CD4-positive, alpha-beta T cell treated with Interleukin-17A for 1 hour (primary cell): ENCODE measurements around the gene MYO16.
"Not testable (repeated sequence)": the region's sequence is repeated elsewhere in the genome, so short reads cannot be mapped to it uniquely, and the experiment has no call there.

ENCODE experiments used
- DNase-seq: peaks from one replicate; pipeline ENCODE4 v3.0.0-alpha.2; 2020

The MYO16 gene

GRCh38 chr13:108903613-108904012 lies 274.2 kb downstream of the MYO16 start:
- no peak for DNase-seq

DNA sequence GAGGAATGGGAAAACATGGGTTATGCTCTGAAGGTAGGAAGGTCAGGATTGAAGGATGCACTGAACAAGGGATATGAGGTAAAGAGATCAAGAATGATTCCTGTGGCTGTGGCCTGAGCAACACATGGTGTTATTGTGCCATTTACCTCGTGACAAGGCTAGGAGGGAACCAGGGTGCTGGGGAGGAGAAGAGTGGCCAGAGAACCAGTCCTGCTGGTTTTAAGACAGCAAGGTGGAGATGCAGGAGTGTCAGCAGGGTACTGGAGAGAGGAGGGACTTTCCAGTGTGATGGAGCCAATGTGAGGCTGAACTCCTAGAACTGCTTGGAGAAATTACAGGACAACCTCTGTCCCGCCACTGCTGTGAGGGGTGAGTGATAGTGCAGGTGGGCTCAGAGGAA lies 282.4 kb downstream of the MYO16 start:
- no peak for DNase-seq

DNA sequence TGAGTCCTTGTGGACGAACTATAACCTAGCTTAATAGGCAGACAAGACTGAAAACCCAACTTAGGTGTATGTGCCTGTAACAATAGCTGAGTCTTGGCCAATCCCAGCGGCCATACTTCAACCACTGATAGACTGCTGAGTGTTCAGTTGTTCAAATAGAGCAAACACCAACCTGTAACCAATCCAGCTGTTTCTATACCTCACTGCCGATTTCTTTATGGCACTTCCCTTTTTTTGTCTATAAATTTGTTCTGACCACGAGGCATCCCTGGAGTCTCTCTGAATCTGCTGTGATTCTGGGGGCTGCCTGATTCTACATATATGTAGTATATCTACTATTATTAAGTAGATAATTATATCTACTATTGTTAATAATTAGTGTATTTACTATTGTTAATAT lies 284.3 kb downstream of the MYO16 start:
- DNase-seq, result not testable (repeated sequence)

GRCh38 chr13:108915095-108915633 lies 285.8 kb downstream of the MYO16 start:
- DNase-seq, result no peak

DNA sequence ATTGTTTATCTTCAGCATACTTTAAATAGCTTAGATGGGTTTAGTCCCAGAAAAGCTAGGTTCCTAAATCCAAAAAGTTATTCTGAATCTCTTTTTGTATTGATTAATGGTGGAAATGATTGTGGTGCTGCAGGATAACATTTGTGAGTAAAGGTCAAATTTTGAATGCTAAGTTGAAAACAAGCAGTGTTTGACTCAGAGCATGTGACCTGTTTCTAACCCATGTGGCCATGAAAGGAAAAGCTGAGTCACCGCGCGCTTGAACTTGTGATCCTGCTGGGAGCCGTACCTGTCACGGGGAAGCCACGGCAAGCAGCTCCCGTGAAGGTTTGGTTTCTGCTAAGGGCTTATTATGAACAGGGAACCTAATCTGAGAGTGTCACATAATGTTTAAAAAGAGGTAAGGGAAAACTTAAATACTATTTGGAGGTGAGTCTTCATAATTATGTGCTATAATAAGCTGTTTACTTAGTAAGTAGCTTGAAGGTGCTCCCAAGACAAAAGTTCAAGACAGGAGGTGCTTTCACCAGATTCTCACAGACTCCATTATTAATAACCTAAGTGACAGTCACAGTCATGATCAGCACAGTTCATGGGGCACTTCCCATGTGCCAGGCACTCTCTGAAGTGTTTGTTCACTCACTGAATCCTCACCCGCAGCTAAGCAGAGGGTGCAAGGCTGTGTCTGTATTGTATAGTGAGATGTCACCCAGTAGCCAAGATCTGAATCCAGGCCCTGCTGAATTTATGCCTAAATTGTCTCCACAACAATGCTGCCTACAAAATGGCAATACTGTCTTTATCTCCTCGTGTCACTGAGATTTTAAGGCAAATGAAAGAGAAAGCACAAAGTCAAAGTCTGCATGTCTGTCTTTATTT lies 286.5 kb downstream of the MYO16 start:
- peak; percentile 37 for DNase-seq

DNA sequence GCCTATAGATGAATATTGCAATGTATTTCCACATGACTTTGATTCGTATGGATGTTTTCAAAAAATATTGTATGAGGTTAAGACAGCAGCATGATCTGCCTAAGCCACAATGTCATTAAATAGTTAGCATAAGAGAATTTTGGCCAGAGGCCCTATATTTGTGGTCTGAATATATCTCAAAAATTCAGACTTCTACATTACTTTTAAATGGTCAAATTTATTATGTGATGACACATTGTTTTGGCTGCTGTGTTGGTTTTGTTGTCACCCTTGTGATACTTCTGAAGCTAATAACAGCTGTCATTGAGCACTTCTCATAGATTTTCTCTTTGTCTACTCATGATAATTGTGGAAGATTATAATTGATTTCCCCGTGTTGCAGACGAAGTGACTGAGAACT lies 288.2 kb downstream of the MYO16 start:
- DNase-seq, result no peak

GRCh38 chr13:108919036-108919907 lies 289.9 kb downstream of the MYO16 start:
- no peak for DNase-seq

DNA sequence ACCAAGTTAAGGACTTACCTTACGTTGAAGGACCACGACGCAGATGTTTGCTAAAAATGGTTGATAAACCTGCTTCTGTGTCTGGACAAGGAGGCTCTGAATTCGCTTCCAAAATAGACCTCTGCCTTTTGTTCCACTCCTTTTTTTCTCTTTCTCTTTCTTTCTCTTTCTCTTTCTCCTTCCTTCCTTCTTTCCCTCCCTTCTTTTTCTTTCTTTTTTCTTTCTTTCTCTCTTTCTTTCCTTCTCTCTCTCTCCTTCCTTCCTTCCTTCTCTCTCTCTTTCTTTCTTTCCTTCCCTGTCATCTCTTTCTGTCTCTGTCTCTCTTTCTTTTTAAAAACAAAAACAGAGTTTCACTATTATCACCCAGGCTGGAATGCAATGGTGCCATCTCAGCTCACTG lies 290.7 kb downstream of the MYO16 start:
- DNase-seq, result no peak

GRCh38 chr13:108921238-108921637 lies 291.8 kb downstream of the MYO16 start:
- DNase-seq, result no peak

DNA sequence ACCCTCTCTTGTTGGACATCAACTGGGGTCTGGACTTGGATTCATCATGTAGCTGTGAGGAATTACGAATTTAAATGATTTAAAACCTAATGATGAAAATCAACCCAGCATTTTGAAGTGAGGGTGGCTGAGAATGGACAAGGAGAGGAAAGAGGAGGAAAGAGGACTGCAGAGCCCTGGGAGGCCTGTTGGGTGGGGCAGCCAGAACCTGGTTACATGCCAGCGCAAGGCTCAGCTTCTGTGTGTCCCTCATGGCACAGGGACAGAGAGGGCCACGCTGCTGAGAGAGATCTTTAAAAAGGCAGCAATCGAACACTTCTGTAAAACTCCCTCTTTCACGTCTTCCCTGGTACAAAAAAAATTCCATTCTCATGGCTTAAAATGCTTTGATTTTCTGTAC lies 292.7 kb downstream of the MYO16 start:
- DNase-seq, result no peak

DNA sequence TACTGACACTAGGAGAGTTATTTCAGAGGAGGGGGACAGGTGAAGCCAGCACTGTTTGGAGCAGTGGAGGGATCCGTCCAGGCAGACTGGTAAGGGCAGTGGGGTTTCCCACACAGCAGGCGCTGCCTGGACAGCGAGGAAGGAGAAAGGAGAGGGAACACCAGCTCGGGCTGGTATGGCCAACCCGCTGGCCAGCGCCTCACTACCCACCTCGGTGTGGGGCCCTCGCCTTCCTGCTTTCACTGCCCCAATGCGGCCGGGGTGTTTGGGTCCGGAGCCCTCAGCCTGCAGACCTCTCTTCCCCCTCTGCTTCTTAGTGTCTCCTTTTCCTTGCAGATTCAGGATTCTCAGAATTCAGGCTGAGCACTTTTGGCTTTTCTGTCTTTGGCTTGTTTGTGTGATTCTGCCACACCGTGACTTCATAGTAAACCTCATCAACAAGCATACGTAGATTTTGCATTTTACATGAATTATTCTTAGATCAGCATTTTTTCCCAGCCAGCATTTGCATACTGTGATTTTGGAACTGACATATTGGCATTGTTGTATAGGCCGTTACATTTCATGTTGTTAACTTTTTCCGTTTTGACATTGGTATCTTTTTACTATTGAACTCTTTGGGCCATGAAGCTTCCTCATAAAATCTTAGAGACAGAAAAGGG lies 294.1 kb downstream of the MYO16 start:
- no peak for DNase-seq

- DNase-seq, result no peak
These were observed 294.7 kb downstream of the MYO16 start for GRCh38 chr13:108924134-108924533.

GRCh38 chr13:108924541-108924940 lies 295.1 kb downstream of the MYO16 start:
- no peak for DNase-seq

GRCh38 chr13:108925070-108925469 lies 295.7 kb downstream of the MYO16 start:
- no peak for DNase-seq

GRCh38 chr13:108926862-108927261 lies 297.5 kb downstream of the MYO16 start:
- no peak for DNase-seq

DNA sequence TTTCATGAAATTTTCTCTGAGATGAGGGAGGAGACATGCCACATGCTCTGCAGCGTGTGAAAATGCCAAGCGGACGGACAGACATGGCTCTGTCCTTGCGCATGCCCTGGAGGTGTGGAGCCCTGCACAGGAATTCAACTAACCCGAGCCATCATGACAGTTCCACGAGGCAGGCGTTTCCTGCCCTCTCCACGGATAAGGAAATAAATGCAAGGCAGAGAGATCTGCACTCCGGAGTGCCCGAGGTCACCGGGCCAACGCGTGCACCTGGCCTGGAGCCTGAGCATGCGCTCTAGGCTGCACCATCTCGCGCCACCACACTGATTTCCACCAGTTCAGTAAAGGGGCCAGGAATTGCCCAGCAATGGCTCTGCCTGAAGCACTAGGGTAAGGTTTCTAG lies 298.2 kb downstream of the MYO16 start:
- no peak for DNase-seq

DNA sequence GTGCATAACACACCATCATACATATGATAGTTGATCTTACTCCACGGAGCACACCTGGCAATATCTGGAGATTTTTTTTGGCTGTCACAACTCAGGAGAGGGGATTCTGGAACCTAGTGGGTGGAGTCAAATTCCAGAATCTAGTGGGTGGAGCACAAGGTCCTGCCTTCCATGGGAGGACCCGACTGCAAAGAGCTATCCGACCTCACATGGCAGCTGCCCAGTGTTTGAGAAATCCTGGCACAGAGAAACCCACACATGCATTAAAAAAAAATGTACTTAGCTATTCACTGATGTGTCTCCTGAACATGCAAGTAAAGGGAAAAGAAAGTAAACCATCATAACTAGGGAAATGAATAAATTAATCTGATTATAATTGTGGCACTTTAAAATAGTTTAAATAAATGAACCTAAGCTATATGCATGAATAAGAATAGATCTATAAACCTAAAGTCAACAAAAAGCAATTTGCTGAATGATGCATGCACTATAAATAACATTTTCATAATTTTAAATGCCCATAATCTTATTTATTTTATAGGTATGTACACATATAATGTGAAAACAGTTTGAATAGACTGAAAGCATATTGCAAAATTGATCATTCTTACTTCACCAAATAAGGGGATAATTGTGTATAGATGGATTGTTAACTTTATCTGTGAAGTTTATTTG lies 300.3 kb downstream of the MYO16 start:
- DNase-seq, result no peak

DNA sequence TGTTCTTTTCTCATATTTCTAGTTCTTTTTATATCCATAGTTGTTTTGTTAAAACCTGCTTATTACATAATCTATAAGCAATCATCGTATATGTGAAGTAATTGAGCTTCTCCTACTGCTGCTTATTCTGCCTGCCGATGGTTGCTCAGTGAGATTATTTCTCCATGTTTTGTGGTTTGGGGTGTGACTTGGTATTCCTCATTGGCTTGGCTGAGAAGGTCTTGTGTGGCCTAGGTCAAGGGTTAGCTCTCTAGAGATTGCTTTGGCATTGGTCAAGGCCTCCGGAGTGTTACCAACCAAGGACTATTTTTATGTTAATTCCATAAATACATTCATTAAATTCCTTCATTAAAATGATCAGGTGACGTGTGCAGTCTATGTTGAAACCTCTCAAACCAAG lies 302.8 kb downstream of the MYO16 start:
- DNase-seq, result no peak

GRCh38 chr13:108933061-108933460 lies 303.6 kb downstream of the MYO16 start:
- no peak for DNase-seq

DNA sequence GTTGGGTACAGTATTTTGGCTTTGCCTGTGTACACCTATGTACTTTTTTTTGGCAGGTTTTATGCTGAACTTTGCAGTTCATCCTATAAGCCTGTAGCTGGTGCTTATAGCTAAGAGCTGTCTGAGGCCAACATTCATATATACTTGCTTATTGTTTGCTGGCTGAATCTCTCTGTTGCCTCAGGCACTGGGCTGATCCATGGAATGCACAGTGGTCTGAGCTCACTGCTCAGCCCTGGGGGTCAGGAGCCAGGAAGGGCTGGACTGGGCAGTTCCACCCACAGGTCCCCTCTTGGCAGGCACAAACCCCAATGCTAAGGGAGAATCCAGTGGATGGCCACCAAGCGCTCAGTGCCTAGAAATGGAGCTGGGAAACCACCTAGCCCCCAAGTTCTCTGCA lies 308.7 kb downstream of the MYO16 start:
- DNase-seq, result no peak

- DNase-seq, result no peak
These were observed 310.7 kb downstream of the MYO16 start for GRCh38 chr13:108940121-108940520.

GRCh38 chr13:108943842-108944241 lies 314.4 kb downstream of the MYO16 start:
- no peak for DNase-seq

DNA sequence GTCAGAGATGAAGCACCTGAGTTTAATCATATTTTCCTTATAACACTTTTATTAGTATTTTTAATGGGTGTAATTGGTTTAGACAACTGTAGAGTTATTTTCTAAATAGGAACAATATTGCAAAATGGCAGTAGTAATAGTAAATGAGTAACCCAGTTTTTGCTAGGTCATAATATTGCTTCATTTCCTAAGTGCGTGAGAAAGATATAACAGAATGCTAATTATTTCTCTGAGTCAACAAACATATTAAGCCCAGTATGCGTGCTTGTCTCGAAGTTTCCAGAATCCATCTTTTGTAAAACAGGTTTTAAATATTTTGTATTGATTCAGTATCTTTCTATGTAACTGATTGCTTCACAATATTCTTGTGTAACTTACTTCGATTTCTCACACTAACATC lies 315.3 kb downstream of the MYO16 start:
- DNase-seq, result no peak
